ENCODE data around the gene IMPA2. TPM values are rescaled to one million over a fixed set of nuclear protein-coding genes. Genes with fewer than 3 reads are reported as not detected.

The IMPA2 gene
- total RNA-seq, 1 experiment from 2014 or later: 34.8 TPM

DNA sequence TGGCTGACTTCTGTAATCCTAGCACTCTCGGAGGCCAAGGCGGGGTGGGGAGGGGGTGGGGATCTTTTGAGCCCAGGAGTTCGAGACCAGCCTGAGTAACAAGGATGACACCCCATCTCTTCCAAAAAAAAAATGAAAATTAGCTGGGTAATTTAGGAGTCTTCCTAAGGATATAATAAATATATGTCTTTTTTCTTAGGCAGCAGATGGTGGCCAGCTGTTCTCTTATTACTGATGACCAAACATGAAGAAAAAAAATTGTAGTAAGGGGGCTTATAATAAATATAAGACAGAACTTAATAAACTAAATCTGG, 4.2 kb upstream of the IMPA2 start:
- H3K4me1 Mint-ChIP-seq (ENCODE audit: low read depth, unreplicated experiment): no peaks in the 10 kb centered on the region
- peaks cover 21% of the 10 kb centered on the region for H3K36me3 Mint-ChIP-seq (ENCODE audit: insufficient read depth, unreplicated experiment)
- no peak overlapping the region for H3K27ac Mint-ChIP-seq (ENCODE audit: unreplicated experiment)
- H3K4me3 Mint-ChIP-seq (ENCODE audit: low read depth, unreplicated experiment): no peak overlapping the region
- DNase-seq: no peak
- no peaks in the 10 kb centered on the region for H3K9me3 Mint-ChIP-seq (ENCODE audit: low read depth, unreplicated experiment)
- intact Hi-C loops (cut with micrococcal nuclease; ENCODE audit: unreplicated experiment): no loop called here
- TF ChIP-seq, protein P1, sequence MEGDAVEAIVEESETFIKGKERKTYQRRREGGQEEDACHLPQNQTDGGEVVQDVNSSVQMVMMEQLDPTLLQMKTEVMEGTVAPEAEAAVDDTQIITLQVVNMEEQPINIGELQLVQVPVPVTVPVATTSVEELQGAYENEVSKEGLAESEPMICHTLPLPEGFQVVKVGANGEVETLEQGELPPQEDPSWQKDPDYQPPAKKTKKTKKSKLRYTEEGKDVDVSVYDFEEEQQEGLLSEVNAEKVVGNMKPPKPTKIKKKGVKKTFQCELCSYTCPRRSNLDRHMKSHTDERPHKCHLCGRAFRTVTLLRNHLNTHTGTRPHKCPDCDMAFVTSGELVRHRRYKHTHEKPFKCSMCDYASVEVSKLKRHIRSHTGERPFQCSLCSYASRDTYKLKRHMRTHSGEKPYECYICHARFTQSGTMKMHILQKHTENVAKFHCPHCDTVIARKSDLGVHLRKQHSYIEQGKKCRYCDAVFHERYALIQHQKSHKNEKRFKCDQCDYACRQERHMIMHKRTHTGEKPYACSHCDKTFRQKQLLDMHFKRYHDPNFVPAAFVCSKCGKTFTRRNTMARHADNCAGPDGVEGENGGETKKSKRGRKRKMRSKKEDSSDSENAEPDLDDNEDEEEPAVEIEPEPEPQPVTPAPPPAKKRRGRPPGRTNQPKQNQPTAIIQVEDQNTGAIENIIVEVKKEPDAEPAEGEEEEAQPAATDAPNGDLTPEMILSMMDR (IDR thresholded peaks at IDR 0.05; ENCODE audit: unreplicated experiment): no peak
- H3K27me3 Mint-ChIP-seq (ENCODE audit: unreplicated experiment): no peaks in the 10 kb centered on the region
- BruUV-seq (replicated peaks): no TSS peak
- CTCF ChIA-PET: no interaction called here

DNA sequence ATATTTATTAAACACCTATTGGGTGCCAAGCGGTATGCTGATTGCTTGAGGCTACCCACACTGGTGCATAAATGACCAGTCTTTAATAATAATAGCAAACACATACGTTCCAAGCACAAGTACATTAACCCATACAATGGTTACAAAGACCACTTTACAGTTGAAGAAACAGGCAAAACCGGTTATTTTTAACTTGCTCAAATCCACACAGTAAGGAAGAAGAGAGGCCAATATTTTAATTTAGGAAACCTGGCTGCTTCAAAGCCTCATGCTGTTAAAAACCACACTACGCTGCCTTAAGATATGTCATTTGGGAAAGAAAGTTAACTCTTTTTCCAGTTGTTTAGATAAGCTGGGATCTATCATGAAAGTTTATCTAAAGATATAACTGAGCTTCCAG, 2.4 kb upstream of the IMPA2 start:
- H3K27ac Mint-ChIP-seq (ENCODE audit: unreplicated experiment): no peak overlapping the region
- TF ChIP-seq, protein P1 (IDR thresholded peaks at IDR 0.05; ENCODE audit: unreplicated experiment): no peak
- H3K36me3 Mint-ChIP-seq (ENCODE audit: insufficient read depth, unreplicated experiment): peaks cover 24% of the 10 kb centered on the region
- H3K4me1 Mint-ChIP-seq (ENCODE audit: low read depth, unreplicated experiment): no peaks in the 10 kb centered on the region
- no TSS peak for BruUV-seq (replicated peaks)
- DNase-seq: no peak
- H3K9me3 Mint-ChIP-seq (ENCODE audit: low read depth, unreplicated experiment): no peaks in the 10 kb centered on the region
- intact Hi-C loops (cut with micrococcal nuclease; ENCODE audit: unreplicated experiment): no loop called here
- CTCF ChIA-PET: interaction anchor here (0.7 kb wide), 1 partner anchor 181 kb away, joined by 4 read pairs; no protein-coding TSS in a partner anchor
- H3K27me3 Mint-ChIP-seq (ENCODE audit: unreplicated experiment): no peaks in the 10 kb centered on the region
- no peak overlapping the region for H3K4me3 Mint-ChIP-seq (ENCODE audit: low read depth, unreplicated experiment)

DNA sequence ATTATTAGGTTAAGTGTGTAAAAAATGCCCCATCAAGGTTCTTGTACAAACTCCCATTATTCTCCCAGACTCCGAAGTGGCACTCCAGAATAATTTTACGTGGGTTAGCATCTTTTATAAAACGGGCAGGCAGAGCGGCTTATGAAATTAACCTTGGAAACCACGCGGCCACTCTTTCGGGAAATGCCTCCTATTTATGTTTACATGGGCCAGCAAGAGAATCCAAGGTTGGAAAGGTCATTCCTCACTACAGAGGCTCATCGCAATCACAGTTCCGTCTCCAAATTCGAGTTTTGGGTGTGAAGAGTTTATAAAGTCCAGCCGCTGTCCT, 1.2 kb upstream of the IMPA2 start:
- no peaks in the 10 kb centered on the region for H3K4me1 Mint-ChIP-seq (ENCODE audit: low read depth, unreplicated experiment)
- intact Hi-C loops (cut with micrococcal nuclease; ENCODE audit: unreplicated experiment): loop anchor here (10.0 kb wide), 1 partner anchor 125 kb away; the partner anchor contains the start of gene CHMP1B
- CTCF ChIA-PET: interaction anchor here (0.6 to 2.3 kb wide), 9 partner anchors 15 to 1856 kb away, joined by 3 to 14 read pairs (median 4); no protein-coding TSS in a partner anchor
- TF ChIP-seq, protein P1 (IDR thresholded peaks at IDR 0.05; ENCODE audit: unreplicated experiment): no peak
- H3K27ac Mint-ChIP-seq (ENCODE audit: unreplicated experiment): peak overlapping the region; percentile 70
- no peaks in the 10 kb centered on the region for H3K27me3 Mint-ChIP-seq (ENCODE audit: unreplicated experiment)
- H3K4me3 Mint-ChIP-seq (ENCODE audit: low read depth, unreplicated experiment): peak overlapping the region; percentile 85
- no TSS peak for BruUV-seq (replicated peaks)
- H3K9me3 Mint-ChIP-seq (ENCODE audit: low read depth, unreplicated experiment): no peaks in the 10 kb centered on the region
- DNase-seq: no peak
- H3K36me3 Mint-ChIP-seq (ENCODE audit: insufficient read depth, unreplicated experiment): peaks cover 24% of the 10 kb centered on the region

DNA sequence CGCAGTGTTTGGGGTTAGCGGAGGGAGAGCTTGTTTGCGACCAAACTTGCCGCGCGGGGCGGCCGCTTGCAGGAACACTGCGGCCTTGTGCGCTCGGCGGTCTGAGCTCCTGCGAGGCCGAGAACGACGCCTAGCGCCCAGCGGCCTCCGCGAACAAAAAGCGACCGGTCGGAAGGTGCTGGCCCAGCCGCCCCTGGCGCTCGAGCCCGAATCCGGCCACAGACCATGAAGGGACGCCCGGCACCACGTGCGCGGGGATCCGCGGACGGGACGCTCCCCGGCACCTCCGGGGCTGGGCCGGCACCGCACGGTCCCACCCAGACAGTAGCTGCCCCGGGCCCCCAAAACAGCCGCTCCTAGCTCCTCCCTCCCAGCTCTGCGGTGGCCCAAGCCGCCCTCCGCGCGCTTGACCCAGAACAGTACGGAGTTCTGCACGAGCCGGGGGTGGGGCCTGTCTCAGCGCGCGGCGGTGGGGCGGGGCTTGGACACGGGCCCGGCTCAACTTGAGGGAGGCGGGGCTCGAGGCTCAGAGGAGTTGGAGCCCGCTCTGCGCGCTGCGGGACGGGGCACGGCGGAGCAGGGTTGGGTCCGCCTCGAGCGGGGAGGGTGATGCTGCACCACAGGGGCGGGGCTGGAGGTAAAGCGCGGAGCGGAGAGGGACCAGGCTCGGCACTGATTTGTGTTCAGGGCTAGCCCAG, 664 bp upstream of the IMPA2 start:
- TF ChIP-seq, protein P1 (IDR thresholded peaks at IDR 0.05; ENCODE audit: unreplicated experiment): peak; percentile 27
- H3K9me3 Mint-ChIP-seq (ENCODE audit: low read depth, unreplicated experiment): no peaks in the 10 kb centered on the region
- no peaks in the 10 kb centered on the region for H3K27me3 Mint-ChIP-seq (ENCODE audit: unreplicated experiment)
- TSS peak; percentile 90 for BruUV-seq (replicated peaks)
- peak; percentile 99 for DNase-seq
- H3K36me3 Mint-ChIP-seq (ENCODE audit: insufficient read depth, unreplicated experiment): peaks cover 24% of the 10 kb centered on the region
- peak overlapping the region; percentile 70 for H3K27ac Mint-ChIP-seq (ENCODE audit: unreplicated experiment)
- H3K4me1 Mint-ChIP-seq (ENCODE audit: low read depth, unreplicated experiment): no peaks in the 10 kb centered on the region
- CTCF ChIA-PET: interaction anchor here (0.6 to 2.3 kb wide), 14 partner anchors 14 to 1857 kb away, joined by 3 to 14 read pairs (median 4); no protein-coding TSS in a partner anchor
- intact Hi-C loops (cut with micrococcal nuclease; ENCODE audit: unreplicated experiment): loop anchor here (10.0 kb wide), 1 partner anchor 126 kb away; the partner anchor contains the start of gene CHMP1B
- peak overlapping the region; percentile 85 for H3K4me3 Mint-ChIP-seq (ENCODE audit: low read depth, unreplicated experiment)
